HG02885 (cell line): ENCODE measurements around the gene FAM168A.
"Not testable (repeated sequence)": the region's sequence is repeated elsewhere in the genome, so short reads cannot be mapped to it uniquely, and the experiment has no call there.

ENCODE experiments used
- ATAC-seq: cut with Tn5 transposase; IDR thresholded peaks from one replicate; pipeline ENCODE4 v1.9.1; 2021; ENCODE audit warnings: mild to moderate bottlenecking; ENCODE audit not compliant: unreplicated experiment, poor library complexity

The FAM168A gene

GRCh38 chr11:73478737-73479347 lies 119.1 kb downstream of the FAM168A start:
- ATAC-seq = no peak

DNA sequence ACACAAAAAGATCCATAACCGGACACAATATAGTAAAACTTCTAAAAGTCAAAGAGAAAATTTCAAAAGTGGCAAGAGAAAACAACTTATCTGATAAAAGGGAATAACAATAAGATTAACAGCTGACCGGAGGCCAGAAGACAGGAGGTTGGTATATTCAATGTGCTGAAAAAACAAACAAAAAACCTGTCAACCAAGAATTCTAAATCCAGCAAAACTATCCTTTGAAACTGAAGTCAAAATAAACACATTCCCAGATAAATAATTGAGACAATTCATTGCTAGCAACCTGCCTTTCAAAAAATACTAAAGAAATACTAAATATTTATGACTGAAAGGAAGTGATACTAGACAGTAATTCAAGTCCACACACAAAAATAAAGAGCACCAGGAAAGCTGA lies 120.4 kb downstream of the FAM168A start:
- ATAC-seq = no peak

GRCh38 chr11:73475549-73476095 lies 122.3 kb downstream of the FAM168A start:
- no peak for ATAC-seq

GRCh38 chr11:73473252-73473651 lies 124.7 kb downstream of the FAM168A start:
- ATAC-seq = no peak

DNA sequence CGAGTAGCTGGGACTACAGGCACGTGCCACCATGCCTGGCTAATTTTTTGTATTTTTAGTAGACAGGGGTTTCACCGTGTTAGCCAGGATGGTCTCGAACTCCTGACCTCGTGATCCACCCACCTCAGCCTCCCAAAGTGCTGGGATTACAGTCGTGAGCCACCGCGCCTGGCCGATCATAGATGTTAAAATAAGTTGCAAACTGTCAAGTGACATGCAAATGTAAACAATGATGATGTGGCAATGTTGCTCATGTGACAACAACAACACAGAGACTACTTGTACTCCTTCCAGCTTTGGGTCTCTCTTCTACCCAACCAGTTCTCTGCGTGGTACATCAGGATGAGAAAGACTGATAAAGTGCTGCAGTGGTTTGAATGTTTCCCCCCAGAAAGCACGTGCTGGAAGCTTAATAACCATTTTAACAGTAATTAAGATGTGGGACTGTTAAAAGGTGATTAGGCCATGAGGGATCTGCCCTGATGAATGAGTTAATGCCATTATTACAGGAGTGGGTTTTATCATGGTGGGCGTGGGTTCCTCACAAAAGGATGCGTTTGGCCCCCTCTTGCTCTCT lies 127.8 kb downstream of the FAM168A start:
- not testable (repeated sequence) for ATAC-seq

DNA sequence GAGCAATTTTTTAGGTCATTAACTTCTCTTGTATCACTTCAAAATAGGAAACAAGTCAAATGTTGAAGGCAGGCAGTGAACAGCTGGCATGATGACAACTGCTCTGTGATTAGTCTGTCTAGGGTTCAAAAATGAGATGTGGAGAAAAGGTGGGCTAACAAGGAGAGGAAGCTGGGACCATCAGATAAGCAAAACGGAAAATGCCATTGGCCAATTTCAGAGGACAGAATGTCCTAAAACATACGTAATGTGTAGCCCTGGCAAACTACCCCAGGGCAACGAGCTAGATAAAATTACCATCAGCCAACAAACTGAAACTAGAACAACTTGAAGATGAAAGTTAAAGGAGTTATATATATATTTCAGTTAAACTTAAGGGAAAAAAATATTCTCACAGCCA lies 128.5 kb downstream of the FAM168A start:
- no peak for ATAC-seq

GRCh38 chr11:73468590-73469161 lies 129.2 kb downstream of the FAM168A start:
- ATAC-seq = no peak

DNA sequence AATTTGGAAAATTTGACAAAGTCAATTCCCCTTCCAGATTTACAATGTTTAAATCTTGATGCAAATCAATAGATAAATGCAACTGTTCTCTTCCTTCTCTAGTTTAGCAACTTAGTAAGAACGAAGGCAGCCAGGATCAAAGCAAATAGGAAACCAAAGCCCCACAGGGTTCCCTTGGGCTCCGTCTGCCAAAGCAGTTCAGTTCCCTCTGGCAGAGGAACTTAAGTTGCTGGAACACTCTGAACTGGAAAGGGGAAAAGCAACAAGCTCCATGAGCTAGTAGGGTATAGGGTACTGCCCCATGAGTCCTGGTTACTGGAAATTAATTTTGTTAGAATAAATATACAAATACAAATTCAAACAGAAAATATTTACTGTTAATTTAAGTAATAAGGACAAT lies 130.4 kb downstream of the FAM168A start:
- no peak for ATAC-seq

- ATAC-seq = no peak
Observed at GRCh38 chr11:73466643-73467042, 131.3 kb downstream of the FAM168A start.

GRCh38 chr11:73465871-73466270 lies 132.0 kb downstream of the FAM168A start:
- ATAC-seq = no peak

DNA sequence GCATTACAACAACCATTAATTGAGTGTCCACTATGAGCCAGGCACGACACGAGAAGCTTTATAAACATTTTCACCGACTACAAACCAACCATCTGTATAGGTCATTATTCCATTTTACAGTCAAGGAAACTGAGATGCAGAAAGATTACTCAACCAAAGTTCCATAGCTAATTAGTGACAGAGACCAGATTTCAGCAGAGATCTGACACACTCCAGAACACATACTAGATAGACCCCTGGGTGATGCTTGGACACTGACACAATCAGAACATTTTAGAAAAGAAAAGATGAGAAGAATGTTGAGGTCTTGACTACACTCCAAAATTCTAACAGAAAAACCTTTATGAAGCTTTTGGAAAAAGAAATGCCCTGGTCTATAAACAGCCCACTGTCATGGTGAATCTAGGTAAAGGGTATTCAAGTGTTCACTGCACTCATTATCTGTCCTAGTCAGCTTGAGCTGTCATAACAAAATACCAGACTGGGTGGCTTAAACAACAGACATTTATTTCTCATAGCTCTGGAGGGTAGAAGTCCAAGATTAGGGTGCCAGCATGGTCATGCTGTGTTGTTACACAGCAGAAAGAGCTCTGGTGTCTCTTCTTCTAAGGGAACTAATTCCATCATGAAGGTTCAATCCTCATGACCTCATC lies 132.8 kb downstream of the FAM168A start:
- ATAC-seq = no peak

- ATAC-seq = no peak
Observed at GRCh38 chr11:73464347-73464746, 133.6 kb downstream of the FAM168A start.

DNA sequence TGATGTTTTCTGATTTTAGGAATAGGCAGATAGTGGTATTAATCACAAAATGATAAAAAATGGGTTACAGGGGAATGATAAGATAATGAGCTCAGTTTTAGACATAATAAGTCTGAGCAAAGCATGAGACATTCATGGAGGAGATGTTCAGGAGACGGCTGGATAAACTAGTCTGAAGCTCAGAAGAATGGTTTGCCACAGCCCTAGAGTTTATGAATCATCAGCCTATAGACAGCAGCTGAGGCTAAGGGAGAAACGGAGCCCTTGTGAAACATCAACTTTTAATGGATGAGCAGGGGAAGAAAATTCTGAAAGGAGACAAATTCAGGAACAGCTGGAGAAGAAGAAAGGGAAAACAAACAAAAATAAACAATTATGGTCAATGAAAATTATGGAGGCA lies 134.6 kb downstream of the FAM168A start:
- ATAC-seq = no peak

DNA sequence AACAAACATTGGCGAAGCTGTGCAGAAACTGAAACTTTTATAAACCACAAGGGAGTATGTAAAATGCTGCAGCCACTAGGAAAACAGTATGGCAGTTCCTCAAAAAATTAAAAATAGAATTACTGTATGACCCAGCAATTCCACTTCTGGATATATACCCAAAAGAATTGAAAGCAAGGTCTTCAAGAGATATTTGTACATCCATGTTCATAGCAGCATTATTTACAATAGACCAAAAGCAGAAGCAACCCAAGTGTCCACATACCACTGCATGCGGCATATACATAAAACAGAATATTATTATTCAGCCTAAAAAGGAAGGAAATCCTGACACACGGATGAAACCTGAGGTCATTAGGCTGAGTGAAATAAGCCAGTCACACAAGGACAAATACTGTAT lies 135.9 kb downstream of the FAM168A start:
- no peak for ATAC-seq

- no peak for ATAC-seq
Observed at GRCh38 chr11:73461335-73461840, 136.5 kb downstream of the FAM168A start.

DNA sequence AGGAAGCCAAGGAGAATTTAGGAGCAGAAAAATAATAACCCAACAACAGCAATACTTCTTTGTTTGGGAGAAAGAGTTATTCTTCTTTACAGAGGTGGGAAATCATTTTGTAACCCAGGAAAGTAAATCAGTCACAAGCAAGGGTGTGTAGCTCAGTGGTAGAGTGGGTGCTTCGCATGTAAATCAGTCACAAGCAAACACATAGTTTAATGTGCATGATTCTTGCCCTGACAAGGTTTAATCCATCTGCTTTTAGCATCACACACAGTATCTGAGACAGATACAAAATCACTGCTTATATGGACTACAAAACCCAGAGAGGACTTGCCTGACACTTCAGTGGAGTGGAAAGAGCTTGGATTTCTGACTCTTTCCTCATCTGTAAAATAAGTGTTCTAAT lies 139.7 kb downstream of the FAM168A start:
- ATAC-seq = no peak

DNA sequence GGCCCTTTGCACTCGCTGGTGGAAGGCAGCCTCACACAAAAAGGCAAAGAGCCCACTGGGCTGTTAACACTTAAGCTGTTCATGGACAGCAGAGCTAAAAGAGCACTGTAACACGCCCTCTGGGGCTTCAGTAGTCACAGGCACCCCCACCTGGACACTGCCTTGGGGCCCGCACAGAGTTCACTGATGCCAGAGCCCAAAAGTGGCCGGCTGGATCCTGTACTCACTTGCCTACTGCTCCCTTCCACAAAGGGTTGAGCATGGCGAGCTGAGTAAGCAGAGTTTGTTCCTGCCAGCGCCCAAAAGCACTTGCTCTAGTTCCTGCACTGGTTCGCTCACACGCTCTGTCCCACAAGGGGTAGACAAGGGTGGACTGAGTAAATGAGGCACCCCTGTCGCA lies 142.9 kb downstream of the FAM168A start:
- ATAC-seq = no peak

DNA sequence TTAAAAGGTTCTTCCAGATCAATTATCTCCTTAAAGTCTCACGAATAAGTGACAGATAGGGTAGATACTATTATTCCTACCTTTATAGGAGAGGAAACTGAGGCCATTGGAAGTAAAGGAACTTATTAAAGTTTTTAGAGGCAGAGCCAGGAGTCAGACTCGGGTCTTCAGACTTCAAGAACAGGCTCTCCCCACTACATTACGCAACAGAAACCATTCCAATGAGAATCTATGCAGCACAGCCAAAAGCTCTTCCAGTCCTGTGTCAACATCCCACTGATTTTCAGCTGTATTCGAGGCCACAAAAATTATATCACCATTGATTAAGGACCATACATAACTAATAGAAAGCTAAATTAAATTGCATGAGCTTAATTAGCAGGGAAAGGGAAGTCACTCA lies 144.3 kb downstream of the FAM168A start:
- ATAC-seq = no peak

DNA sequence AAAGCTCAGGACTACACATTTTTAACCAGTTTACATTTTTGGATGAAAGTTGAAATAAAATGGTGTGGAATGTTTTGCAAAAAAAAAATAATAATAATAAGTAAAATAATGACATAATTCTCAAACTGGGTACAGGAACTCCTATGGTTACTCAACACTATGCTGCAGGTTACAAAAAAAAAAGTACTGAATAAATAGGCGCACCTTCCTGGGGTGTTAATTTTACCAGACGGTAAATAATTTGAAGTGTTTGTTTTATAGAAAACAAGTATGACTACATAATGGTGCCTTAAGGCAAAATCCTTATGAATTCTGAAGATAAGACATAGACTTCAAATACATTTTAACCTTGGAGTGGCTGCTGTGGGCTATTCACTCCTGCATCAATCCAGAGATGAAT lies 145.2 kb downstream of the FAM168A start:
- ATAC-seq = no peak

- no peak for ATAC-seq
Observed at GRCh38 chr11:73451896-73452295, 146.0 kb downstream of the FAM168A start.

DNA sequence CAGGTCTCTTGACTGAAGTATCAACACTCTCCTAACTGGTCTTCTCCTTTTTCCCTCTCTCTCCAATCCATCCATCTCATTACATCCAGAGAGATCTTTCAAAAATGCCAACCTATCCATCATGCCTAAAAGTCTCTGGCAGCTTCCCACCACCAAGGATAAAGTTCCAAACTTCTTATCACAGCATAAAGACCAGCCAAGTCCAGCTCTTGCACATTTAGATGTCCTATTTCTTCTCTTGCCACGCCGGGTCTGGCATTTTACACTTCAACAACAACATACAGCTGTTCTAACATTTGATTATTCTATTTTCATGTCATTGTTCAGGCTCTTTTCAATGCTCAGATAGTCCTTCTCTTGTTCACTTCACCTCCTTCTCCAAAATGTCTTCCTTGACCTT lies 151.1 kb downstream of the FAM168A start:
- no peak for ATAC-seq
